ENCODE results near the gene OR52E4.

The OR52E4 gene

GRCh38 chr11:5880329-5880728 lies at the start of gene OR52E4:
Gene OR52E4, plus strand, starts transcription at chr11:5880629. Its CDS starts 3,664 bp downstream, at chr11:5884293.
- DNase-seq: no peak

GRCh38 chr11:5831196-5831829 lies 49.1 kb upstream of the OR52E4 start:
- no peak for DNase-seq

GRCh38 chr11:5833446-5833845 lies 47.0 kb upstream of the OR52E4 start:
- no peak for DNase-seq

- no peak for DNase-seq
These were observed 42.7 kb upstream of the OR52E4 start for GRCh38 chr11:5837695-5838094.

GRCh38 chr11:5841797-5842196 lies 38.6 kb upstream of the OR52E4 start, which contains the start of gene OR52E6:
Gene OR52E6, minus strand, starts transcription at chr11:5841897. Its CDS starts 0 bp downstream, at chr11:5841897.
- no peak for DNase-seq

GRCh38 chr11:5846701-5847100 lies 33.7 kb upstream of the OR52E4 start:
- no peak for DNase-seq

- no peak for DNase-seq
These were observed 32.7 kb upstream of the OR52E4 start for GRCh38 chr11:5847711-5848110.

GRCh38 chr11:5851002-5851401 lies 29.4 kb upstream of the OR52E4 start:
- no peak for DNase-seq

- no peak for DNase-seq
These were observed 22.8 kb upstream of the OR52E4 start, which contains the start of gene OR52E8 for GRCh38 chr11:5857590-5857989. Gene OR52E8, minus strand, starts transcription at chr11:5857690. Its CDS starts 0 bp downstream, at chr11:5857690.

GRCh38 chr11:5865826-5866225 lies 14.6 kb upstream of the OR52E4 start:
- DNase-seq: no peak

- no peak for DNase-seq
These were observed 1.9 kb upstream of the OR52E4 start for GRCh38 chr11:5878564-5878963.

- no peak for DNase-seq
These were observed 1.3 kb downstream of the OR52E4 start for GRCh38 chr11:5881756-5882155.

- DNase-seq: no peak
These were observed 6.7 kb downstream of the OR52E4 start for GRCh38 chr11:5887172-5887571.

- DNase-seq: no peak
These were observed 7.2 kb downstream of the OR52E4 start for GRCh38 chr11:5887661-5888060.

GRCh38 chr11:5891216-5891800 lies 10.9 kb downstream of the OR52E4 start:
- peak in 1 of 2 donors; percentile 5 for DNase-seq

GRCh38 chr11:5892908-5893307 lies 12.5 kb downstream of the OR52E4 start, which contains the start of gene OR52E5:
Gene OR52E5, plus strand, starts transcription at chr11:5893208. Its CDS starts 7,569 bp downstream, at chr11:5900777.
- no peak for DNase-seq

GRCh38 chr11:5899534-5899933 lies 19.1 kb downstream of the OR52E4 start:
- no peak for DNase-seq

- DNase-seq: no peak
These were observed 30.1 kb downstream of the OR52E4 start for GRCh38 chr11:5910540-5910939.

- DNase-seq: no peak
These were observed 42.5 kb downstream of the OR52E4 start for GRCh38 chr11:5922749-5923426.

- no peak for DNase-seq
These were observed 43.0 kb downstream of the OR52E4 start for GRCh38 chr11:5923427-5923776.

- DNase-seq: no peak
These were observed 43.4 kb downstream of the OR52E4 start for GRCh38 chr11:5923794-5924193.

GRCh38 chr11:5928271-5928670 lies 47.8 kb downstream of the OR52E4 start:
- DNase-seq: no peak

GRCh38 chr11:5928811-5929210 lies 48.4 kb downstream of the OR52E4 start:
- DNase-seq: no peak
